A673 (cell line): ENCODE data around the gene PEAR1. TPM values are rescaled to one million over a fixed set of nuclear protein-coding genes. Genes with fewer than 3 reads are reported as not detected.

Experiments used
- BruUV-seq: library from RNA; stranded (reverse); fragments of 400-500 nt; replicated peaks from 2 replicates; lab custom pipeline; 2021; lab: Mats Ljungman, UMichigan
- CTCF ChIA-PET: fragments of 300-600 bp; sonication (Branson Sonifier 250); formaldehyde crosslinking; loops from one replicate; lab custom pipeline; 2022; ENCODE audit warnings: antibody characterized with exemption; lab: Charles Lee
- POLR2A ChIA-PET: fragments of 300-600 bp; sonication (Branson Sonifier 250); formaldehyde crosslinking; loops from one replicate; lab custom pipeline; 2022; ENCODE audit warnings: antibody characterized with exemption; ENCODE audit not compliant: low non-redundant PET; lab: Charles Lee
- DNase-seq: peaks from one replicate; pipeline ENCODE4 v3.0.0-alpha.2; 2015; ENCODE audit warnings: low spot score
- H3K27ac ChIP-seq: fragments of 200-600 bp; sonication (generic); 2 replicates; pipeline ENCODE4 v1.5.1; 2016; ENCODE audit warnings: mixed run types, low read depth, mild to moderate bottlenecking, mixed read lengths, antibody characterized with exemption, low read length; ENCODE audit not compliant: poor library complexity, severe bottlenecking
- H3K27me3 ChIP-seq: fragments of 200-600 bp; sonication (generic); replicated peaks from 2 replicates; pipeline ENCODE4 v1.6.1; 2017; ENCODE audit warnings: mixed run types, low read depth, mild to moderate bottlenecking, mixed read lengths, antibody characterized with exemption, low read length; ENCODE audit not compliant: insufficient read depth, poor library complexity
- H3K36me3 ChIP-seq: fragments of 200-600 bp; sonication (generic); 2 replicates; pipeline ENCODE4 v1.6.1; 2016; ENCODE audit warnings: mixed run types, mild to moderate bottlenecking, mixed read lengths, antibody characterized with exemption, low read length; ENCODE audit not compliant: insufficient read depth, poor library complexity, severe bottlenecking
- H3K4me1 ChIP-seq: fragments of 200-600 bp; sonication (generic); 2 replicates; pipeline ENCODE4 v1.6.1; 2017; ENCODE audit warnings: mixed run types, mild to moderate bottlenecking, mixed read lengths, antibody characterized with exemption, low read length; ENCODE audit not compliant: insufficient read depth, poor library complexity, severe bottlenecking
- H3K4me3 ChIP-seq: fragments of 200-600 bp; sonication (generic); 2 replicates; pipeline ENCODE4 v1.5.1; 2016; ENCODE audit warnings: low read depth, mixed run types, mild to moderate bottlenecking, mixed read lengths, low read length; ENCODE audit not compliant: poor library complexity, severe bottlenecking
- H3K9me3 ChIP-seq: fragments of 200-600 bp; sonication (generic); 2 replicates; pipeline ENCODE4 v1.6.1; 2016; ENCODE audit warnings: mixed run types, low read depth, mild to moderate bottlenecking, mixed read lengths, antibody characterized with exemption, low read length; ENCODE audit not compliant: poor library complexity, severe bottlenecking
- CTCF ChIP-seq: fragments of 300-800, 200-600 bp; sonication (generic); conservative IDR thresholded peaks from 2 replicates; pipeline ENCODE4 v1.5.1; 2017; ENCODE audit warnings: low read depth, mild to moderate bottlenecking, antibody characterized with exemption, low read length, moderate library complexity, mixed read lengths
- EZH2 ChIP-seq: fragments of 200-600 bp; sonication (generic); IDR thresholded peaks from 2 replicates; pipeline ENCODE4 v1.6.1; 2017; ENCODE audit warnings: borderline replicate concordance, low read depth, mild to moderate bottlenecking, mixed read lengths, antibody characterized with exemption, low read length; ENCODE audit not compliant: poor library complexity, severe bottlenecking
- intact Hi-C: fragments of 100-400 bp; cut with micrococcal nuclease; formaldehyde crosslinking; loops from one replicate; pipeline ENCODE4 v1.10.0; 2022; ENCODE audit not compliant: unreplicated experiment
- total RNA-seq: library from RNA; stranded (reverse); gene quantifications from 2 replicates; pipeline ENCODE4 v1.2.3, GENCODE V29; 2021

PEAR1 gene
- total RNA-seq, 1 experiment from 2014 or later, result 0.52 TPM

DNA sequence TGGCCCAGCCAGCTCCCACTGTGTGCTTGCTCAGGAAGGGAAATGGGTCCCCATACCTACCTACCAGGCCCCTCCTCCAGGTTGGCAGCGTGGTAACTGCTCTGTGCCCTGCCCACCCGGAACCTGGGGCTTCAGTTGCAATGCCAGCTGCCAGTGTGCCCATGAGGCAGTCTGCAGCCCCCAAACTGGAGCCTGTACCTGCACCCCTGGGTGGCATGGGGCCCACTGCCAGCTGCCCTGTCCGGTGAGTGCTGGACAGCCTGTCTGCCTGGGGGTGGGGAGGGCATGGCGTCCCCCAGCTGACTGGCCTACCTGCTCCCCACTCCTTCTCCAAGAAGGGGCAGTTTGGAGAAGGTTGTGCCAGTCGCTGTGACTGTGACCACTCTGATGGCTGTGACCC, 16.2 kb downstream of the PEAR1 start:
- no TSS peak for BruUV-seq
- no peak for DNase-seq
- no peak overlapping the region for H3K4me3 ChIP-seq
- no peaks in the 10 kb centered on the region for H3K27me3 ChIP-seq
- no peaks in the 10 kb centered on the region for H3K9me3 ChIP-seq
- no peaks in the 10 kb centered on the region for H3K36me3 ChIP-seq
- ChIA-PET POLR2A (no interaction called here), CTCF (interaction anchor here (1.2 kb wide), 1 partner anchor 14 kb away, joined by 4 read pairs; no protein-coding TSS in a partner anchor)
- no peaks in the 10 kb centered on the region for H3K4me1 ChIP-seq
- H3K27ac ChIP-seq, result no peak overlapping the region
- intact Hi-C loops, result loop anchor here (5.0 kb wide), 1 partner anchor 163 kb away; no protein-coding TSS in a partner anchor
- TF ChIP-seq CTCF, result no peak
- no peak for TF ChIP-seq EZH2

GRCh38 chr1:156910309-156910782, 16.8 kb downstream of the PEAR1 start:
- no TSS peak for BruUV-seq
- no peaks in the 10 kb centered on the region for H3K4me1 ChIP-seq
- ChIA-PET POLR2A (no interaction called here), CTCF (interaction anchor here (1.1 to 1.3 kb wide), 5 partner anchors 14 to 204 kb away, joined by 3 to 9 read pairs (median 4); partner anchors contain the start of gene CRABP2)
- intact Hi-C loops, result loop anchor here (5.0 kb wide), 1 partner anchor 162 kb away; no protein-coding TSS in a partner anchor
- TF ChIP-seq EZH2 (no peak), CTCF (peak; percentile 94)
- no peaks in the 10 kb centered on the region for H3K27me3 ChIP-seq
- DNase-seq, result peak; percentile 57
- H3K36me3 ChIP-seq, result no peaks in the 10 kb centered on the region
- no peaks in the 10 kb centered on the region for H3K9me3 ChIP-seq
- no peak overlapping the region for H3K4me3 ChIP-seq
- H3K27ac ChIP-seq, result no peak overlapping the region

- POLR2A ChIA-PET, result no interaction called here
Observed at GRCh38 chr1:156911577-156912298, 18.2 kb downstream of the PEAR1 start.

More at GRCh38 chr1:156911577-156912298, 18.2 kb downstream of the PEAR1 start:
- H3K36me3 ChIP-seq, result no peaks in the 10 kb centered on the region
- intact Hi-C loops, result loop anchor here (5.0 kb wide), 1 partner anchor 161 kb away; no protein-coding TSS in a partner anchor
- no TSS peak for BruUV-seq
- no peaks in the 10 kb centered on the region for H3K4me1 ChIP-seq
- CTCF ChIA-PET, result interaction anchor here (1.1 kb wide), 1 partner anchor 59 kb away, joined by 9 read pairs; no protein-coding TSS in a partner anchor
- TF ChIP-seq EZH2, result no peak
- TF ChIP-seq CTCF, result no peak
- no peaks in the 10 kb centered on the region for H3K27me3 ChIP-seq
- no peak for DNase-seq
- H3K4me3 ChIP-seq, result no peak overlapping the region
- no peaks in the 10 kb centered on the region for H3K9me3 ChIP-seq
- H3K27ac ChIP-seq, result no peak overlapping the region
